Inflammatory macrophage treated with lipopolysaccharide for 4 hours (primary cell): ENCODE results near the gene ZNF169.
"Not testable (repeated sequence)": the region's sequence is repeated elsewhere in the genome, so short reads cannot be mapped to it uniquely, and the experiment has no call there.

Experiments
- DNase-seq: peaks from one replicate; pipeline ENCODE4 v3.0.0-alpha.2; 2020

ZNF169 gene

DNA sequence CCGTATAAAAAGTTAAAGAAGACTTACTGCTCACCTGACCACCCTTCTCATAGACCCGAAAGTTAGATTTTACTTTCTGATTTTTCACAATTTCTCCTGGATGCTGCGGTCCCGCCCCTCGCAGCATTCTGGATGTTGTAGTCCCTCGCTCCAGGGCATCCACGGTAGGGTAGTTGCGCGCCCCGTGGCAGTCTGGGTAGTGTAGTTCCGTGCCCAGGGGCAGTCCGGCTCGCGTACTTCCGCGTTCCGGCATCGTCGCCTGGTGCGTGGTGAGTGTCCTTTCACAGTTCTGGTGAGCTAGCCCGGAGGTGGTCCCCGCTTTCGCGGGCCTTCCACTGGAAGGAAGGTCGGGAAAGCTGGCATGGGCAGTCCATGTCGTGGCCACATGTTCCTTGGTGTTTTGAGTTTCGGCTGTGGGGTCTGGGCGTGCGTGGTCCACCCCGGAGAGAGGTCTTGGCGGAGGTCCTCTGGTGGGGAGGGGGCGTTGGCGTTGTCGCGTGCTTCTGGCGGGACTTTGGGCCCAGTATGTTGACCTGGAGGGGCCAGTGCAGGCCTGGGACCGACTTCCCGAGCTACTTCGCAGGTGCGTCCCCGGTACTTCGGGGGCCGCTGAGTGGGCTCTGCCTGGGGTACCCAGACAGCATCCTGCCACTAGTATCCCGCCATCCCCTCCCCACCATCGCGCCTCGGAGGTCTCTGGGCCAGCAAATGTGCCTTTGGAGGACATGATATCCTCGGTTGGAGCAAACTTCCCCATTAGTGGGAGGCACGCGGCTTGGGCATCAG is at the start of gene ZNF169:
Gene ZNF169, plus strand, starts transcription at position 222 of the 786 bp plus-strand sequence. CDS start 19,515 bp downstream, outside the sequence.
- peak; percentile 91 for DNase-seq

DNA sequence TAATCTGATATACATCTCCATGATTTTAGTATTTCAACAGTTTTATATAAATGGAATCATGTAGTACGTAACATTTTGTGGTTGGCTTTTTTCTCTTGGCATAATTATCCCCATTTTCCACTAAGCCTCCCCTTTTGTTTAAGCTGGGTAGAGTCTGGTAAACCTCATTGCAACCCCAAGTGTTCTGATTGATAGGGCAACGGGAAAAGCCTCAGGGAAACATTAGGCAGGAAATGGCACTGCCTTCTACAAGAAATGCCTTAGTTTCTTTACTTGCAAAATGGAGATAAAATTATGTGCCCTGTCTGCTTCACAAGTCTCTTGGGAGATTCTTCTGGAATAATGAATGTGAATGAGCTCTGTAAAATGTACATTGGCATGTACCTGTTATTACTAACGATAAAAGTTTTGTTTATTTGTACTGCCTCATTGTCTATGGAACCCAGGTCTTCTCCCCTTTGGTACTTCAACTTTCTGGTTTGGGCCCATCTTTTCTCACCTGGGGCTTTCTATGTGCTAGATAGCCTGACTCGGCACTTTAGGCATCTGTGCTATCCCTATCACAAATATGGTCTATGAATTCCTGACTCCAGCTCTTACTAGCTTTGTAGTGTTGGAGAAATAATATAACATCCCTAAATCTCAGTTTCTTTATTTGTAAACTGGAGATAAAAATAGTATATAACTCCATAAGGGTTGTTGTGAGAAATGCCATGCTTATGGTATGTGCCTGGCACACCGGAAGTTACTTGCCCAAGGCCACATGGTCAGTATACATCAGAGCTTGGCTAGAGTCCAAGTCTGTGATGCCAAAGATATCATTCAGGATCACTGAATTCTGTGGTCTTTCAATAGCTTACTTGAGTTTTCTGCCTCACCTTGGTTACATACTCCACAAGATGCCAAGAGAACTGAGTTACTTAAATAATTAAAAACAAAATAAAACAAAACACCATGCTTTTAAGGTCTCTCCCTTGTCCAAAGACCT is 48.2 kb upstream of the ZNF169 start:
- no peak for DNase-seq

DNA sequence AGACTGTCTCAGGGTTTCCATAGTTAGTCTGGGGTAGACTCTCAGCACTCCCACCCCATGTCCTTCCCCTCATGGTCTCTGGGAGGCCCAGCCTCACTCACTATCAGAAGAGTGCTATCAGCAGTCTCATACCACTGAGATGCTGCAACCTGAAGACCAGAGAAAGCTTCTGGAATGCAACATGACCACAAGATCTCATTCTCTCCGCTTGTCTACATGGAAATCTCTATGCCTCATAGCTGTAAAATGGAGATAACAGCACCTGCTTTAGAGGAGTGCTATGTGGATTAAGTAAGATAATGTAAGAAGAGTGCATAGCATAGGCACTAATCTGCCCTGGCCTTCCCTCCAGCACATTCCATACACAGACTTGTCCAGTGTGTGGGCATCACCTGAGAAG is 47.0 kb upstream of the ZNF169 start:
- DNase-seq = no peak

DNA sequence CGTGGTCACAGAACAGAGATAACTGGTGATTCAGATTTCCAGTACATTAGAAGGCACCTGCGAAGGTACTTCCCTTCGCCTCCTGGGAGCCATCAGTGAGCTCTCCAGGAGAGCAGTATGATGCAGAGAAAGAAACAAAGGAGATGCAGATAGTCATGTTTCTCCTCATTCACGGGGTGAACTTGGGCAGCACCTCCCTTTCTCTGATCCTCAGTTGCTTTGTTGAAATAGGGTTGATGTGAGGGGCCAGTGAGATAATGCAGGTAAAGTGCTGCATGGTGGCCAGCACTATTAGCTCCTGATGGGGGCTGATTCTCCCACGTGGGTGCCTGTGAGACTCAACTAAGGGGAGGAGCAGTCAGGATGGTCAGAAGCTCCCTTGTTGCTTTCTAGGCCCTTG is 46.6 kb upstream of the ZNF169 start:
- no peak for DNase-seq

DNA sequence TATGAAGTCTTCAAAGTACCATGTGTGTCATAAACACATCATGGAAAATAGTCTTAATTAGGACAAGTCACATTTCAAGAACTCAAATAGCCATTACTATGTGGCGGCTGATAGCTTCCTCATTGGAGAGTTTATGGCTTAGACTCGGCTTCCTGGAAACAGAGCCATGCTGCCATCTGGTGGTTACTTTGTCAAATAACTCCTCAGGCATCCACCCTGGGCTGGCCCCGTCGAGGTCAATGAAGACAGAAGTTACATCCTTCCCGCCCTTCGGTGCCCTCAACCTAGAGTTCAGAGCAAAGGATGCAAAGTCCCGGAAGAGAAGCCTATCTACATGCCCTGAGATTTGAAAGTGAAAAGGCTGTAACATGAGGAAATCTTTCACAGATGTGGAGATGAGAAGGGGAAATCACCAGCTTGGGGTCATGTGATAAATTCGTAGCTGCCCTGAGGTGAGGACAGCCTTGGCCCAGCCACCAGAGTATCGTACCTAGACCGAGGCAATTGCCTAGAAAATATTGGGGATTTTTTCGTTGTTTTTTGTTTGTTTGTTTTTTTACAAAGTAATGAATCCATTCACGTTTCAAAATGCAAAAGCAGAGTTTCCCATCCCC is 45.5 kb upstream of the ZNF169 start:
- peak; percentile 78 for DNase-seq

DNA sequence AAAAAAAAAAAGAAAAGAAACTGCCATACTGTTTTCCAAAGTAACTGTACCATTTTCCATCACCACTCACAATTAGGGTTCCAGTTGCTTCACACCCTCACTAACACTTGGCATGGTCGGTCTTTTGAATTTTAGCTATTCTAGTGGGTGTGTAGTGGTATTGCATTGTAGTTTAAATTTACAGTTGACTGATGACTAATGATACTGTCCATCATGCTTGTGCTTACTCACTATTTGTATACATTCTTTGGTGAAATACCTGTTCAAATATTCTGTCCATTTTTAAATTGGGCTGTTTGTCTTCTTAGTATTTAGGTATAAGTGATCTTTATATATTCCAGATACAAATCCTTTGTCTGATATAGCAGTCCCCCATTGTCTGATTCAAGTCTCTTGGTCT is 36.2 kb upstream of the ZNF169 start:
- DNase-seq = no peak

DNA sequence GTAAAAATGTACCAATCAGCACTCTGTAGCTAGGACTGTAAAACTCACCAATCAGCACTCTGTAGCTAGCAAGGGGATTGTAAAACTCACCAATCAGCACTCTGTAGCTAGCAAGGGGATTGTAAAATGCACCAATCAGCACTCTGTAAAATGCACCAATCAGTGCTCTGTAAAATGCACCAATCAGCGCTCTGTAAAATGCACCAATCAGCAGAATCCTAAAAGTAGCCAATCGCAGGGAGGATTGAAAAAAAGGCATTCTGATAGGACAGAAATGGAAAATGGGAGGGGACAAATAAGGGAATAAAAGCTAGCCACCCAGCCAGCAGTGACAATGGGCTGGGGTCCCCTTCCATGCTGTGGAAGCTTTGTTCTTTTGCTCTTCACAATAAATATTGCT is 33.7 kb upstream of the ZNF169 start:
- not testable (repeated sequence) for DNase-seq

DNA sequence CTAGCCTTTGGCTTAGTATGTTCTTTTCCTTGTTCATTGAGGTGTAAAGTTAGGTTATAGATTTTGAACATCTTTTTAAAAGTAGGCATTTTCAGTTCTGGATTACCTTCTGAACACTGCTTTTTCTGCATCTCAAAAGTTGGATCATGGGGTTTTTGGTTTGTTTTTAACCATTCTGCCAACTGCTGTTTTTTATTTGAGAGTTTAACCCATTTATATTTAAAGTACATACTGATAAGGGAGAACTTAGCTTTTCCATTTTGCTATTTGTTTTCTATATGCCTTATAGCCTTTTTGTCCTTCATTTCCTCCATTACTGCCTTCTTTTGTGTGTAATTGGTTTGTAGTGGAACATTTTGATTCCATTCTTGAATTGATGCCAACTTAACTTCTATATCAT is 30.5 kb upstream of the ZNF169 start:
- no peak for DNase-seq

DNA sequence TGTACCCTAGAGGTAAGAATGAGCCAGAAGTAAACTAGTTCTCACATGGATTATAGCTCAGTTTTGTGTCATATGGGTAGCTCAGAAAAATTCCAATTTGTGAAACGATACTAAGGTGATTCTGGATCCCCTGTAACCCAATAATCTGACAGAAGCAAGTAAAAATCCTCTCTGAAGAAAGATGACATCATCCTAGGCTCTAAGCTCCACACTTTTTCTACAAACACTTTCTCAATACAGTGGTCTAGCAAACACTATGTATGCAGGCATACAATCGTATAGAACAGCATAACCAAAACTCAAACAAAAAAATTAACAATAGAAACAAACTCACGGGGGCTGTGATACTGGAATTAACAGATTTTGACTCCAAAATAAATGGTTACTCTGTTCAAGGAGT is 26.7 kb upstream of the ZNF169 start:
- DNase-seq = no peak

DNA sequence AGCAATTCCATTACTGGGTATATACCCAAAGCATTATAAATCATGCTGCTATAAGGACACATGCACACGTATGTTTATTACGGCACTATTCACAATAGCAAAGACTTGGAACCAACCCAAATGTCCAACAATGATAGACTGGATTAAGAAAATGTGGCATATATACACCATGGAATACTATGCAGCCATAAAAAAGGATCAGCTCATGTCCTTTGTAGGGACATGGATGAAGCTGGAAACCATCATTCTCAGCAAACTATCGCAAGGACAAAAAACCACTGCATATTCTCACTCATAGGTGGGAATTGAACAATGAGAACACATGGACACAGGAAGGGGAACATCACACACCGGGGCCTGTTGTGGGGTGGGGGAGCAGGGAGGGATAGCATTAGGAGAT is 18.0 kb upstream of the ZNF169 start:
- DNase-seq = not testable (repeated sequence)

DNA sequence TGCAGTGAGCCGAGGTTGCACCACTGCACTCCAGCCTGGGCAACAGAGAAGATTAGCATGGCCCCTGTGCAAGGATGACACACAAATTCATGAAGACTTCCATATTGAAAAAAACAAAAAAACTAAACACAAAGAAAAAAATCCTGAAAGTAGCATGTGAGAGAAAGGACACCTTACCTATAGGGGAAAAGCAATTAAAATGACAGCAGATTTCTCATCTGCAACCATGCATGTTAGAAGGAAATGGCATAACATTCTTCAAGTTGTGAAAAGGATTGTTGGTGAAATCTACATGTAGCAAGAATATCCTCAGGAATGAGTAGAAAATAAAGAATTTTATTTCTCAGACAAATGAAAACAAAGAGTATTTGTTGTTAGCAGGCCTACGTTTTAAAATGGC is 13.4 kb upstream of the ZNF169 start:
- DNase-seq = no peak

DNA sequence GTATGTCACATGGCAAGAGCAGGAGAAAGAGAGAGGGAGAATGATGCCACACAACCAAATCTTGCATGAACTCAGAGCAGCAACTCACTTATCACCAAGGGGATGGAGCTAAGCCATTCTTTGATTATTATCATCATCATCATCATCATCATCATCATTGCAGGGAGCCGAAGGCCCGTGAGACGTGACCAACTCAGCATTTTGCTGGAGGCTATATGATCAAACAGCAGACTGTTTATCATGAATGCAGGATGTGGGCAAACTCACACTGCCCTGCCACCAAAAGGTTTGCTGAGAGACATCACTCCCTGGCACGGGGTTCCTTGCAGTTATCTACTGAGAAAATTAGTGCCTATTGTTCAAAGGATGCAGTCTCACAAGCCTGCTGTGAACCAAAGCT is 8.6 kb upstream of the ZNF169 start:
- no peak for DNase-seq

DNA sequence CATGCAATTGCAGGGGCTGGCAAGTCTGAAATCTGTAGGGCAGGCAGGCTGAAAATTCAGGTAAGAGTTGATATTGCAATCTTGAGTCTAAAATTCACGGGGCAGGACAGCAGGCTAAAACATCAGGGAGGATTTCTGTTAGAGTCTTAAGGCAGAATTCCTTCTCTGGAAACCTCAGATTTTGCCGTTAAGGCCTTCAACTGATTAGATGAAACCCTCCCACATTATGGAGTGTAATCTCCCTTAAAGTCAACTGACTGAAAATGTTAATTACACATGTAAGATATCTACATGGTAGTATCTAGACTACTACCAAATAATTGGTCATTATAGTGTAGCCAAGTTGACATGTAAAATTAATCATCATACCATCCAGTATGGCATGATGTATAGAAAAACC is 3.1 kb upstream of the ZNF169 start:
- no peak for DNase-seq

DNA sequence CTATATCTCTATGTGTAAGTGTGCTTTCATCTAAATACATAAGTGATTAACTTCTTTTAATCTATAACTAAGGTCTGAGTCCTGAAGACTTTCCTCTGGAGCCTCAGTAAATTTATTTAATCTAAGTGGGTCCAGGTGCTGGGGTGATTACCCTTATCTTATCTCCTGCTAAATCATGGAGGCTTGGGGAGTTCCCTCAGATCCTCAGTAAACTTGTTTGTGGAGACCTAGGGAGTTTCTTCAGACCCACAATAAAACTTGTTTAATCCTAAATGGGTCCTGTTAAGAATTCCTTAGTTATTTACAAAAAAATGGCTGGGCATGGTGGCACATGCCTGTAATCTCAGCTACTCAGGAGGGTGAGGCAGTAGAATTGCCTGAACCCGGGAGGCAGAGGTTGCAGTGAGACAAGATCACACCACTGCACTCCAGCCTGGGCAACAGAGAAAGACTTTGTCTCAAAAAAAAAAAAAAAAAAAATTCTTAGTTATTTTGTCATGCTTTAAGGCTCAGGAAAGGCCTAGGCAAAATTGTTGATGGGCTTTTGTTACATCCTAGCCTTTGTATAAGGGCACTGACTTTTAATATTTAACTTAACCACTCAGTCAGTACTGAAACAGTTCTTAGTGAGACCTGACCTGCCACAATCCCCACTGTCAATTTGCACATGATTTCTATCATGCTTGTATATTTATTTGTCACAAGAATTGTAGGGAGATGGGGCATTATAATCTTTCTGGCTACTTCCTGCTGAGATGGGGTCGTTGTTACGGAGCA is 6.7 kb downstream of the ZNF169 start:
- not testable (repeated sequence) for DNase-seq

DNA sequence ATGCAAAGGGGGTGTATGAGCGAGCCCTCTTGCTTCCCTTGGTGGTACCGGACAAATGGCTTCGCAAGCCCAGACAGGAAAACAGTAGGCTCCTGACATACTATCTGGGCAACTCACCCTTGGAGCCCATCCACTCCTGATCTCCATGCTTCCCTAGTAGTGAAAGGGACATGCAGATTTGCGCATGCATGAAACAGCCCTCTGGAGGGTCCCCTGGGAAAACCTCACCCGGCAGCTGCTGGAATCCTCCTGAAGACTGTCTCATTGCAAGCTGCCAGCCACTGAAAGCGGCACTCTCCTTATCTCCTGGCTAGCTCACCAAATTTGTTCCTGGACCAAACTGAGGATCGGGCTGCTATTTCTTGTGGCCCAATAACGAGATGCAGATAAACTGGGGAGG is 10.2 kb downstream of the ZNF169 start:
- no peak for DNase-seq

DNA sequence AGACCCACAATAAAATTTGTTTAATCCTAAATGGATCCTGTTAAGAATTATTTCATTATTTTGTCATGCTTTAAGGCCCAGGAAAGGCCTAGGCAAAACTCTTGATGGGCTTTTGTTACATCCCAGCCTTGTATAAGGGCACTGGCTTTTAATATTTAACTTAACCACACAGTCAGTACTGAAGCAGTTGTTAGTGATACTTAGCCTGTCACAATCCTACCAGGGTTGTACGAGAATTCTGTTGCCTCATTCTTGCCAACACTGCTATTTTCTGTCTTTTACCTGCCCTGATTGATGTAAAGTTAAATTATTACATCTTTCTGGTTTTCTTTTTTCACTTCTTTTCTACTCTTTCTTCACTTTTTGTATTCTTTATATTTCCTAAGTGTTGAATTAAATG is 10.9 kb downstream of the ZNF169 start:
- no peak for DNase-seq

DNA sequence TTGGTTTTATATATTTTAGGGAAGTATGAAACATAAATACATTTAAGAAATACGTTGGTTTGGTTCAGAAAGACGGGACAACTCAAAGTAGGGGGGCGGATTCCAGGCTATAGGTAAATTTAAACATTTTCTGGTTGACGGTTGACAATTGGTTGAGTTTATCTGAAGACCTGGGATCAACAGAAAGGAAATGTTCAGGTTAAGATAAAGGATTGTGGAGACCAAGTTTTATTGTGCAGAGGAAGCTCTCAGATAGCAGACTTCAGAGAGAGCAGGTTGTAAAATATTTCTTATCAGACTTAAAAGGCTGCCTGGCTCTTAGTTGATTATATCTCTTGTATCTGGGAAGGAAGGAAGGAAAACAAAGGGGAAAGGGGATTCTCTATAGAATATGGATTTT is 17.9 kb downstream of the ZNF169 start:
- DNase-seq = not testable (repeated sequence)

DNA sequence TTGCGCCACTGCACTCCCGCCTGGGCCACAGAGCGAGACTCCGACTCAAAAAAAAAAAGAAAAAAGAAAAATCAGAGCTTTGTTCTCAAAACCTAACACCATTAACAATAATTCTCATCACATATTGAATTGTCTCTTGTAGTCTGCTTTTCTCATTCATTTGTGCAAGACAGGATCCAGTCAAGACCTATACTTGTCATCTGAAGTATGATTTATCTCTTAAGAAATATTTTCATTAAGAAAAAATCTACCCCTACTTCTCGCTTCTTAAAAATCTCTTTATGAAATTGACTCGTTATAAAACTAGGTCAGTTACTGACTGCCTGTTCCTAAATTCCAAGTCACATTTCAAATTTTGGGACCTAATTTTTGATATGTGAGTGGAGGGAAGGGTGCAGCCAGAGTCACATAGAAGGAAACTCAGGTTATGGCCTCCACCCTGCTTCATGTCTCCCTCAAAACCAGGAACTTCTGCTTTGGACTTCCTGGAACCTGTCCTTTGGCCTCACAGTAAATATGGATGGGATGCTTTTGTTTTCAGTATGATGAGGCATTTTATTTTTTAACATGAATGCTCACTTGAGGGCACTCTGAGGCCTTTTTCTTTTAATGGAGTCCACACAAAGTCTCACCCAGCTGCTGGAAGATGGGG is 18.9 kb downstream of the ZNF169 start:
- DNase-seq = no peak

DNA sequence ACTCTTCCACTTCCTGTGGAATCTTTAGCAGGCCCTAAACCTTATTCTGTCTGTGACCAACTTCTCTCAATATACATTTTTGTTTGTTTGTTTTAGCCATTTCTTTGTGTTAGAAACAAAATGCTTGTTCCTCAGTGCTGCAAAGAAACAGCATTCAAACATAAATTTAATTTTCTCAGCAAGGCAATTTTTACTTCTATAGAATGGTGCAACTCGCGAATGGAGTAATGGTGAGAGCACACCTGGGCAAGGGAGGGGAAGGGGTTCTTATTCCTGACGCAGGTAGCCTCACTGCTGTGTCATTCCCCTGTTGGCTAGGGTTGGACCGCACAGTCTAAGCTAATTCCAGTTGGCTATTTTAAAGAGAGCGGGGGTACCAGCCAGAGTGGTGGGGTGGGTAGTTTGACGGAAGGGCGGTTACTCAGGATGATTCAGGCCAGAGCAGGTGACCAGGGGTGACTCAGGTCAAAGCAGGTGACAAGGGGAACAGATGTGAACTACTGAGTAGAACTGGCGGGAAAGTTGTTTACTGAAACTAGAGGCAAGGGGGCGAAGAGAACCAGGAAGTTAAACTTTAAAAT is 21.4 kb downstream of the ZNF169 start:
- no peak for DNase-seq

DNA sequence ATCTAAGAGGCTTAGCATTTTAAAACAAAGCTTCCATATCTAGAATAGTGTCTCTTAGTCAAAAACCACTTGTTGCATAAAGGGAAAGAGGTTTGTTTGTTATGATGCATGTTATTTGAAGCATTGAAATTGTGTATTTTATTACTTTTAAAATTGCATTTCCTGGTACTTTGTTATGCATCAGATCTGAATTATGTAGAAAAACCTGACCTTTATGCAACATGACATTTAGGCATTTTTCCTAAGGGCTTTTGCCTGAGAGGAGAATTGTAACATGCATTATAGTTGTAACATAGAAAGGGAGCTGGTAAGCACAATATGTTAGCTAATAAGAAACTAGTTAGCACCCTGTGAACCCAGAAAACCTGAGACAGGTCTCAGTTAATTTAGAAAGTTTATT is 22.0 kb downstream of the ZNF169 start:
- DNase-seq = no peak

DNA sequence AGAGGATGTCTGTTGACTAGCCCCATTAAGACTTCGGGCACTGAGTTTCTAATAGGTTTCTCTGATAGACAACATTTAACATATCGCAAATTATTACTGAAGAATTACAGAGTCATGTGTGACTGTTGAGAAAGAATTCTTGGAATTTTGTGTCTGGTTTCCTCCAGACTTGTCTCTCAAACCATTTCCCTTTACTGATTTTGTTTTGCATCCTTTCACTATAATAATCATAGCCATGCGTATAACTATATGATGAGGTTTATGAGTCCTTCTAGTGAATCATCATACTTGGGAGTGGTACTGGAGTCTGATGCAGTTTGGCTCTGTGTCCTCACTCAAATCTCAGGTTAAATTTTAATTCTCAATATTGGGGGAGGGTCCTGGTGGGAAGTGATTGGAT is 27.0 kb downstream of the ZNF169 start:
- DNase-seq = no peak
